ENCODE data around the gene CFDP1.

Gene CFDP1

GRCh38 chr16:75372236-75372856, 61.0 kb downstream of the CFDP1 start:
- DNase-seq (ENCODE audit: low spot score) = no peak

DNA sequence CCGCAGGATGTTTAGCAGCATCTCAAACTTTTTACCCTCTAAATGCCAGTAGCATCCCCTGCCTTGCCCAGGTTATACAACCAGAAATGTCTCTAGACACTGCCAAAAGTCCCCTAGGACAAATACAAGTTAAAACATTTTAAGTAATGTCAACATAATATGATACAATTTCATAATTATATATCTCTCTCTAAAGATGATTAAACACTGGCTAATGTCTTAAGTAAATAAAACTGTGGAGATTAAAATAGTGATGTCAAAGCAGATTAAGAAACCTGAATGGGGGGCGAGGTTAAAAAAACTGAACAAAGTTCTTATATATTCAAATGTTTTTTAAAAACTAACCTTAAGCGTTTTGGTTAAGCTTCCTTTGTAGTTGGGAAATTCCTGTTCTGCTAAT, 62.1 kb downstream of the CFDP1 start:
- DNase-seq (ENCODE audit: low spot score) = no peak

DNA sequence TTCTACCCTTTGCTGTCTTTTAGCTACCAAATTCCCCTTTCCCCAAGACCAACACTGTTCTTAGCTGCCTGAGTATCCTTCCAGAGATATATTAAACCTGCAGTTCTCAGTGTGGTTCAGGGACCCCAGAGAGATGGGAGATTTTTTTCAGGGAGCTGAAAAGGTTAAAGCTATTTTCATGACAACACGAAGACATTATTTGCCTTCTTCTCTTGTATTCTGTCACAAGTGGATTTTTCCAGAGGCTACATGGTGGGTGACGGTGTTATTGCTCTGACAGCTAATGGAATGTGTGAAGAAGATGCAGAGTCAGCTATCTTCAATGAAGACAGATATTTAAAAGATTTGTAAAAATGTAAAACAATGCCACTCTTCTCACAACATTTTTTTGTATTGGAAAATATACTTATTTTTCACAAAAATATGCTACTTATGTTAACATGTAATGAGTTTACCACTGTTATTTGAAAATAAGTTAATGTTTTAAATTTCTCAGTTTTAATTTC, 69.0 kb downstream of the CFDP1 start:
- DNase-seq (ENCODE audit: low spot score) = no peak

GRCh38 chr16:75362846-75363245, 70.5 kb downstream of the CFDP1 start:
- DNase-seq (ENCODE audit: low spot score) = no peak

DNA sequence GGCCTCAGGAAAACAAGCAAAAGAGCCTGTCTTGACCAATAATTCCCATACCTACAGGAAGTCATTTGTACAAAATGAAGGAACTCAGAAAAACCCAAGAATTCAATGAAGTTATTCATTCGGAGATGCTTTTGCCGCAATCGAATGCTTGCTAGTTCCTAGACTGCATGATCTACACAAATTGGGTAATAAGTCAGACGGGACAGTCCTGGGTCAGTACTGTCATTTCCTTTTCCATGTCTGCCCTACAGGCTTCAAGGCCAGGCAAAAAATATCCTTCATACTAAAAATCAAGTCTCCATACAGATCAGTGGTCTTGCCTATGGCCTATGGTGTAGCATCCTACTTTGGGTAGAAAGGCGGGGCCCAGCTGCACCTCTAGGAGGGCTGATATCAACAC, 71.4 kb downstream of the CFDP1 start:
- no peak for DNase-seq (ENCODE audit: low spot score)

DNA sequence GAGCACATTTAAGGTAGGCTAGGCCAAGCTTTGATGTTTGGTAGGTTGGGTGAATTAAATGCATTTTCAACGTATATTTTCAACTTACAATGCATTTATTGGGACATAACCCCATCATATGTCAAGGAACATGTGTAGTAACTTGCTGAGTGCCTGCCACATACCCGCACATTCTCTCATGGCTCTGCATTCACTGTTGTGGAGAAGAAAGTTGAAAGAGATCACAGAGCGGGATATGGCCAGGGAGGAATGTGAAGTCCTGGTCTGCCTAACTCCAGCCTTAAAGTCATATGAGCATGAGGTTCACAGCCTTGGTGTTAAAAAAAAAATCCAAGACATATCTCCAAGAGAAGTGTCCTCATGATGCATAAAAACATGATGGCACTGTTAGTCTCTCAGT, 79.1 kb downstream of the CFDP1 start:
- DNase-seq (ENCODE audit: low spot score) = no peak

GRCh38 chr16:75351183-75351582, 82.1 kb downstream of the CFDP1 start:
- no peak for DNase-seq (ENCODE audit: low spot score)

- no peak for DNase-seq (ENCODE audit: low spot score)
These were observed 87.6 kb downstream of the CFDP1 start for GRCh38 chr16:75345711-75346110.

DNA sequence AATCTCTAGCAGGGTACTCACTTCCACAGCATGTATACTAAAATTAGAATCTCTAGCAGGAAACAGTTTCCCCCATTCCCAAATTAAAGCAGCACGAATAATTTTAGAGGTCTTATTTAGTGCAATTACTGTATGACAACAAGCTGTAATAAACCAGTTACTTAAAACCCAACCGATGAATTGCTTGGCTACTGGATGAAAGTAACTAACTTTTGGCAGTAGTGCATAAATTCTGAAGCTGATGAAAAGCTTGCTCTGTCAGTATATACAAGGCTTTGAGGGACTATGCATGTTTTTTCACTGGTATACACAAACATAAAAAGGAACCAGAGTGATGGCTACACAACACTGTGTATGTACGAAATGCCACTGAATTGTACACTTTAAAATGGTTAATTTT, 89.4 kb downstream of the CFDP1 start:
- no peak for DNase-seq (ENCODE audit: low spot score)

DNA sequence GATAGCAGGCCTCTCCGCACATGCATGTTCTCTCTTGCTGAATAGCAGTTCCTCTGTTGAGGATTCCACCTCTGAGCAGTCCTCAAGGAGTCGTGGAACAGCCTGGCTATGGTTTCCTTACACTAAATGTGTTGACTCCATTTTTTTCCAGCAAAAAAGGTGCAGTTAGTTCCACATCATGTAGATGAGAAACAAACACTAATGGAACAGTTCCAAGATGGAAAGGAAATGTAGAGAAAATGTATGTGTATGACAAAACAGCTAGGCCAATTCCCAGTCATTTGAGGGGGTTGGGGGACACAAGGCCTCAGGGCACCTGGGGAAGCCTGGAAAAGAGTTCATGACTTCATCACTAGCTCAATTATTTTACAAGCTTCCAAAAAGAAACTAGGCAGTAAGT, 90.0 kb downstream of the CFDP1 start:
- no peak for DNase-seq (ENCODE audit: low spot score)

DNA sequence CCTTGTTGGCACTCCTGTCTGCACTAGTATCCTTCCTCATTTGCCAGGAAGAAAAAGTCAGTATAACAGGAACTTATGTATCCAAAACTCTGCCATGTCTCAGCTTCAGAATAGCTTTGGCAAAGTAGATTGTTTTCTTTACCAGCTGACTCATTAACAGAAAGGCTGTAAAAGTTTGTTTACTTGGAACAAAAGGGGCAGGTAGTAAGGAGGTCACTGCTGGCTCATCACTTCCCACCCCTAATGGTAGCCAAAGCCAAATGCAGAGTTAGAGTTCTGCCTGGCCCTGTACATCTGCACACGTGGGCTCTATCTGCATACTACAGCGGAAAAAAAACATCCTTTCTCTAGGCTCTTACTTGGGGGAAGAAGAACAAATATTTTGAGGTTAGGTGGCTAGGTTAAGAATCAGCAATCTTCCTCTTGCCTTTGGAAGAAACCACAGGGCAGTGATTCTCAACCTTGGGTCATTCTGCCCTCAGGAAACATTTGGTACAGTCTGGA, 90.9 kb downstream of the CFDP1 start:
- peak; percentile 70 for DNase-seq (ENCODE audit: low spot score)

- DNase-seq (ENCODE audit: low spot score) = no peak
These were observed 91.6 kb downstream of the CFDP1 start for GRCh38 chr16:75341564-75342307.

DNA sequence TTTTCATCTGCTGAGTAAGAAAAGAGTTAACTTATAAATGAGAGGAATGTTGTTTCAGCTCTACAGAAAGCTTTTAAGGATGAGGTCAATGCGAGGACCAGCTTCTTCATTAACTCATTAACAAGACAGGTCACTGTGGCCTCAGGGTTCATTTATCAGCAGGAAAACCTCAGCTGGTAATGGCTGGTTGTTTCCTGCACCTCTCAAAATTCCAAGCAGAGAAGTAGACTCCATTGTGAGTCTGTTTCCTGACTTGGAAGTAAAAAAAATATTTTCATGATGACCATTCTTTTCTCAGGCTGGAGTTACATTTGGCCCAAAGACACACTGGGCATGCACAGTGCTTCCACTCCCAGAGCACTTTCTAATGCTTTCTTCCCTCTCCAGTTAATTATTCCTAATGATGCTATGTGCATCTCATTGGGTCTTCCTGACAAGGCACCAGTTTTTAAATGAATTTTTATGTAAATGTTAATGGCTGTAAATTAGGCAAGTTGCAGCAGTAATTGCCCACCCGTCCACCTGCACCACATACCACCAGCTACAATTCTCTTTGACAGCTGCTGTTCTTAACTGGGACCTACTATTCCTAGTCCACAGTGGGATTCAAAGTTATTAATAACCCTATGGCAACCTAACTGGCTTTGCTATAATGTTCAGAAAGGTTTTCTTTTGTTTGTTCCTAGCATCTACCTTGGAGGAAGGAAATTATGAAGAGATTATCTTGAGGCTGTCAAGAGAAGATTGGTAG, 92.4 kb downstream of the CFDP1 start:
- no peak for DNase-seq (ENCODE audit: low spot score)

DNA sequence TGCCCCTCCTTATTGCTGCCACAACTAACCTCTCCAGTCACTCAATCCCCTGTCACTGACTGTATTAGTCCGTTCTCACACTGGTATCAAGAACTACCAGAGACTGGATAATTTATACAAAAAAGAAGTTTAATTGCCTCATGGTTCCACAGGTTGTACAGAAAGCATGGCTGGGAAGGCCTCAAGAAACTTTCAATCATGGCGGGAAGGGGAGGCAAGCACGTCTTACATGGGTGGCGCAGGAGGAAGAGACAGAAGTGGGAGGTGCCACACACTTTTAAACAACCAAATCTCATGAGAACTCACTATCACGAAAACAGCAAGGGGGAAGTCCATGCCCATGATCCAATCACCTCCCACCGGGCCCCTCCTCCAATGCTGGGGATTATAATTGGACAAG, 95.9 kb downstream of the CFDP1 start:
- no peak for DNase-seq (ENCODE audit: low spot score)

GRCh38 chr16:75336521-75336920, 96.8 kb downstream of the CFDP1 start:
- DNase-seq (ENCODE audit: low spot score) = no peak

- no peak for DNase-seq (ENCODE audit: low spot score)
These were observed 99.6 kb downstream of the CFDP1 start for GRCh38 chr16:75333721-75334163.

- DNase-seq (ENCODE audit: low spot score) = no peak
These were observed 103.4 kb downstream of the CFDP1 start for GRCh38 chr16:75329943-75330342.

DNA sequence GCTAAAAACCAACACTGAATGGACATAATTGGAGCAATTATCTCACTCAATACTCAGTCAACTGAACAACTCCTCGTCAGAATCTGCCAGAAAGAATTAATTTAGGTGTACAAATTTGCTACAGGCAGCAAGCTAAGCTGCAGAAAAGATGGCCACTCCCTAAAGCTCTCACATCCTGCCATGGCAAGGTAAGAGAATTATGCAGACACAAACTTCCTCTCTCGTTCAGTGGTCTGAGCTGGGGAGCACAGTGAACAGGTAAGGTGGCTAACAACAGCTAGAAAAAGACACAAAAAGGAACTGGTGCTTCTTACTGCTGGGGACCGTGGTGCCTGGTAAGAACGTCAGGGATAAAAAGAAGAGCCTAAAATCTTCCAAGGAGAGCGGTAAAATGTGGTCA, 107.0 kb downstream of the CFDP1 start:
- DNase-seq (ENCODE audit: low spot score) = no peak

DNA sequence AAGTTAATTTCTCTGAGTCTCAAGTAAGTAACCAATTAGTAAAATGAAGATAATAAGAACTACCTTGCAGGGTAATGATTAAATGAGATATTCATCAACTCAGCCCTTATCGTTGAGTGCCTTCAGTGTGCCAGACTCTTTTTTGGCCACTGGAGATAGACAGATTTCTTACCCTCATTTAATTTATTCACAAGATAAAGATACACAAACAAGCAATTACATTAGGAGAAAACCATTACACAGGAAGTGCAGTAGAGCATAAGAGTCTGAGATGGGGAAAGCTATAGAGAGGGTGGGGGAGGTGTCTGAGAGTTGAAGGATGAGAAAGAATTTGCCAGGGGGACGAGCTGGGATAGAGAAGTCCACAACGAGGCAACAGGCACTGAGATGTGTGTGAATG, 109.4 kb downstream of the CFDP1 start:
- DNase-seq (ENCODE audit: low spot score) = no peak

GRCh38 chr16:75323198-75323597, 110.1 kb downstream of the CFDP1 start:
- DNase-seq (ENCODE audit: low spot score) = no peak

DNA sequence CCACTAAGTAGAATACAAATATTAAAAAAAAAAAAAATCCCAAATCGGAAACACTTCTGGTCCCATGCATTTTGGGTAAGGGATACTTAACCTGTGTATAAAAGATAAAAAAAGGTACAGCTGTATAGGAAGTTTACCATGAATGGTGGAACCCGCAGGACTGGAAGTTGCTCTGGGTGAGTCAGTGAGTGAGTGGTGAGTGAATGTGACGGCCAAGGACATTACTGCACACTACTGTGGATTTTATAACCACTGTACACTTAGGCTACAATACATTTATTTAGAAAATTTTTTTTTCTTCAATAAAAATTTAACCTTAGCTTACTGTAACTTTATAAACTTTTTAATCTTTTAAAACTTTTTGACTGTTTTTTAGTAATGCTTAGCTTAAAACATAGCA, 110.6 kb downstream of the CFDP1 start:
- no peak for DNase-seq (ENCODE audit: low spot score)

GRCh38 chr16:75320435-75320834, 112.9 kb downstream of the CFDP1 start:
- DNase-seq (ENCODE audit: low spot score) = no peak

Data from LoVo (cell line).